Osteocyte (in vitro differentiated cells): ENCODE data around the gene UBA6. TPM values are rescaled to one million over a fixed set of nuclear protein-coding genes. Genes with fewer than 3 reads are reported as not detected.
"Not testable (repeated sequence)": the region's sequence is repeated elsewhere in the genome, so short reads cannot be mapped to it uniquely, and the experiment has no call there.

Source experiments
- DNase-seq: peaks from one replicate; pipeline ENCODE4 v3.0.0; 2021; ENCODE audit warnings: mixed read lengths; ENCODE audit not compliant: unreplicated experiment; ENCODE audit errors: extremely low spot score
- H3K27ac Mint-ChIP-seq: one replicate; pipeline ENCODE4 v1.8.0; 2021; ENCODE audit warnings: mild to moderate bottlenecking, mixed read lengths; ENCODE audit not compliant: unreplicated experiment
- H3K27me3 Mint-ChIP-seq: one replicate; pipeline ENCODE4 v1.8.0; 2021; ENCODE audit warnings: mixed read lengths; ENCODE audit not compliant: unreplicated experiment
- H3K36me3 Mint-ChIP-seq: one replicate; pipeline ENCODE4 v1.8.0; 2021; ENCODE audit warnings: mixed read lengths; ENCODE audit not compliant: unreplicated experiment
- H3K4me1 Mint-ChIP-seq: one replicate; pipeline ENCODE4 v1.8.0; 2021; ENCODE audit warnings: mixed read lengths; ENCODE audit not compliant: unreplicated experiment
- H3K4me3 Mint-ChIP-seq: one replicate; pipeline ENCODE4 v1.8.0; 2021; ENCODE audit warnings: mild to moderate bottlenecking, moderate library complexity, mixed read lengths; ENCODE audit not compliant: unreplicated experiment
- H3K9me3 Mint-ChIP-seq: one replicate; pipeline ENCODE4 v1.8.0; 2021; ENCODE audit warnings: mixed read lengths; ENCODE audit not compliant: unreplicated experiment
- CTCF ChIP-seq: fragments of 200-600 bp; sonication (generic); IDR thresholded peaks from 2 replicates; pipeline ENCODE4 v1.5.0; 2021; ENCODE audit warnings: antibody characterized with exemption, mild to moderate bottlenecking, moderate library complexity
- total RNA-seq: library from RNA; stranded (reverse); gene quantifications from 2 replicates; pipeline ENCODE4 v1.2.1, GENCODE V29; 2021

Gene UBA6
- total RNA-seq, 1 donor from 2014 or later = 59.6 TPM

- DNase-seq = no peak
- H3K27me3 Mint-ChIP-seq = no peaks in the 10 kb centered on the region
- H3K36me3 Mint-ChIP-seq = peaks cover 43% of the 10 kb centered on the region
These were observed 49.4 kb downstream of the UBA6 start for GRCh38 chr4:67651536-67651935.

DNA sequence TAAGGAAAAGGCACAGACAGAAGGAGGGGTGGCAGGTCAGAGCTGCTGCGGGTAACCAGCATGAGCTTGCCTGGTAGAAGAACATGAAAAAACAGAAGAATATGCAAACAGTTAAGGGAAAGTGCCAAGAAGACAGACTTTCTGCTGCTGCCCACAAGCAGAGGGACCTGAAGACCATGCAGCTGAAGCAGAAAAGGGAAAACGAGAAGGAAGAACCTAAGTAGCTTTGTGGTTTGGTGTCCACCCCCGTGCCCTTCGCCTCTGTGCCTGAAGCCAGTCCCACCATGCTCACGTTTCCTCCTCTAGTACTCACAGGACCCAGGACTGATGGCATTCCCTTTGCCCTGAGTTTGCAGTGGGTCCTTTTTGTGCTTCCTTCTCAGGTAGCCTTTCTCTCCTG, 62.8 kb downstream of the UBA6 start:
- no peak for DNase-seq
- Mint-ChIP-seq H3K36me3 (peaks cover 43% of the 10 kb centered on the region), H3K4me1 (peaks cover 3% of the 10 kb centered on the region), H3K27me3 (no peaks in the 10 kb centered on the region), H3K9me3 (no peaks in the 10 kb centered on the region), H3K4me3 (no peak overlapping the region), H3K27ac (no peak overlapping the region)
- TF ChIP-seq CTCF = no peak

More at GRCh38 chr4:67651536-67651935, 49.4 kb downstream of the UBA6 start:
- no peak overlapping the region for H3K4me3 Mint-ChIP-seq
- H3K4me1 Mint-ChIP-seq = peaks cover 3% of the 10 kb centered on the region
- no peak overlapping the region for H3K27ac Mint-ChIP-seq
- TF ChIP-seq CTCF = no peak
- H3K9me3 Mint-ChIP-seq = peaks cover 19% of the 10 kb centered on the region

GRCh38 chr4:67636978-67637377, 64.0 kb downstream of the UBA6 start:
- DNase-seq, H3K27me3 Mint-ChIP-seq, H3K27ac Mint-ChIP-seq, H3K4me3 Mint-ChIP-seq, H3K9me3 Mint-ChIP-seq, H3K4me1 Mint-ChIP-seq: not testable (repeated sequence)
- H3K36me3 Mint-ChIP-seq = peaks cover 48% of the 10 kb centered on the region

GRCh38 chr4:67635331-67635730, 65.6 kb downstream of the UBA6 start:
- Mint-ChIP-seq H3K4me3 (no peak overlapping the region), H3K4me1 (peaks cover 3% of the 10 kb centered on the region), H3K27me3 (no peaks in the 10 kb centered on the region), H3K36me3 (peaks cover 49% of the 10 kb centered on the region), H3K27ac (no peak overlapping the region), H3K9me3 (no peaks in the 10 kb centered on the region)
- no peak for DNase-seq
- no peak for TF ChIP-seq CTCF

- Mint-ChIP-seq H3K36me3 (peaks cover 50% of the 10 kb centered on the region), H3K4me3 (no peak overlapping the region), H3K4me1 (no peaks in the 10 kb centered on the region), H3K27ac (no peak overlapping the region), H3K27me3 (no peaks in the 10 kb centered on the region), H3K9me3 (no peaks in the 10 kb centered on the region)
- DNase-seq = no peak
- no peak for TF ChIP-seq CTCF
These were observed 66.2 kb downstream of the UBA6 start for GRCh38 chr4:67634741-67635140.

DNA sequence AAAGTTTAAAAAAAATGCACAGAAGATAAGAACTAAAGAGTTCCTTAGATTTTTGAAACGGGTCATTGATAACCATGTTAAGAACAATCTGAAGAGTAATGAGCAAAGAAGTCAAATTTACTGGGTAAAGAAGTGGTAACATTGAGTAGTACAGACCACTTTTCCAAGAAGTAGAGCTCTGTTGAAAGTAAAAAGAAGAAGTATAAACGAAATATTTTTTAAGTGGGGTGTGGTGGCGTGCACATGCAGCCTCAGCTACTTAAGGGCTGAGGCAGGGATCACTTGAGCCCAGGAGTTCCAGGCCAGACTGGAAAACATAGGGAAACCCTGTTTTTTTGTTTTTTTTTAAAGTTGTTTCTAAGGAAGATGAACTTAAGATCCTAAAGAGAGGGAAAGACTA, 68.5 kb downstream of the UBA6 start:
- Mint-ChIP-seq H3K27me3 (no peaks in the 10 kb centered on the region), H3K4me1 (no peaks in the 10 kb centered on the region), H3K27ac (no peak overlapping the region), H3K36me3 (peaks cover 54% of the 10 kb centered on the region), H3K4me3 (no peak overlapping the region), H3K9me3 (no peaks in the 10 kb centered on the region)
- no peak for DNase-seq
- TF ChIP-seq CTCF = no peak
